Heart right ventricle (tissue), 16 donors: ENCODE results near the gene SRR. TPM values are rescaled to one million over a fixed set of nuclear protein-coding genes. Genes with fewer than 3 reads are reported as not detected.
"Not testable (repeated sequence)": the region's sequence is repeated elsewhere in the genome, so short reads cannot be mapped to it uniquely, and the experiment has no call there.

Experiments used
- ATAC-seq, 8 donors: fragments of 200-7000 bp; cut with Tn5 transposase; one replicate each; pipeline ENCODE4 v1.9.1; 2020; ENCODE audit warnings: mild to moderate bottlenecking in 8 of 8, moderate library complexity in 8 of 8, moderate number of reproducible peaks in 1 of 8
- DNase-seq, 2 donors: peaks; one replicate each; pipeline ENCODE4 v3.0.0-alpha.2; 2020
- H3K27ac ChIP-seq, 10 donors: fragments of 200-600 bp; sonication (generic) in 2 of 10; one replicate each; pipeline versions ENCODE4 v1.5.0 to v1.8.0; 2020 to 2022; ENCODE audit warnings: mild to moderate bottlenecking in 3 of 10
- H3K27me3 ChIP-seq, 7 donors: fragments of 200-600 bp; one replicate each; pipeline ENCODE4 v1.8.0; 2021 to 2022; ENCODE audit warnings: mild to moderate bottlenecking in 2 of 7
- H3K36me3 ChIP-seq, 9 donors: fragments of 200-600 bp; sonication (generic) in 1 of 9; one replicate each; pipeline versions ENCODE4 v1.5.0 to v1.8.0; 2020 to 2022; ENCODE audit warnings: mild to moderate bottlenecking in 2 of 9
- H3K4me1 ChIP-seq, 9 donors: fragments of 200-600 bp; sonication (generic) in 1 of 9; one replicate each; pipeline versions ENCODE4 v1.5.0 to v1.8.0; 2020 to 2022; ENCODE audit warnings: mild to moderate bottlenecking in 4 of 9
- H3K4me3 ChIP-seq, 10 donors: fragments of 200-600 bp; sonication (generic) in 2 of 10; one replicate each; pipeline versions ENCODE4 v1.5.0 to v1.8.0; 2020 to 2022; ENCODE audit warnings: mild to moderate bottlenecking in 7 of 10, moderate library complexity in 2 of 10
- H3K9me3 ChIP-seq, 11 donors: fragments of 200-600 bp in 10 of 11; sonication (generic) in 2 of 11; one replicate each; pipeline versions ENCODE4 v1.5.0 to v1.8.0; 2013 to 2022; ENCODE audit warnings: mild to moderate bottlenecking in 2 of 11, control low read depth in 1 of 11, moderate library complexity in 1 of 11
- CTCF ChIP-seq, 9 donors: fragments of 200-600 bp; sonication (generic) in 2 of 9; IDR thresholded peaks; one replicate each; pipeline versions ENCODE4 v1.5.0 to v1.8.0; 2021 to 2022; ENCODE audit warnings: antibody characterized with exemption in 9 of 9, mild to moderate bottlenecking in 5 of 9, moderate library complexity in 1 of 9
- WGBS, 2 donors: extraction: QIAGEN DNeasy Blood & Tissue Kit; methylation state at CpG; one replicate each; pipeline ENCODE4 v1.1.7; 2013; ENCODE audit warnings: inconsistent platforms in 1 of 2; 5-methylcytosine and 5-hydroxymethylcytosine counted together
- intact Hi-C, 10 donors: fragments of 100-400 bp; cut with DNase I; formaldehyde crosslinking; loops; one replicate each; pipeline versions ENCODE4 v1.11.1 to v1.14.2; 2022
- polyA plus RNA-seq, 2 donors: library from polyadenylated mRNA; stranded (reverse); fragments of 200-250 nt; gene quantifications; one replicate each; pipeline ENCODE4 v1.2.3, GENCODE V29; 2013
- total RNA-seq, 10 donors: library from RNA; stranded (reverse); fragmentation: NEBNext Ultra II Directional in 3 of 10; extraction: Animal tissue kit (Norgen Biotek cat#: 25700) in 3 of 10; gene quantifications; one replicate each; pipeline versions ENCODE4 v1.2.1 to v1.2.4, GENCODE V29; 2021 to 2023
- donor health status: Arrhythmogenic right ventricular cardiomyopathy.
- donor health status: ischemic (EF 13 %, LVEDD 7.1; RV severe dilation, severe dysfunction).
- donor health status: healthy with polysubstance abuse.
- donor health status: DM: no; HTN: yes; CAD: no.
- donor health status: DM: no; HTN: no; CAD: no.
- donor health status: ischemic (EF 25% LVEDD 6.9; RV normal size, moderate dysfunction).
- donor health status: ischemic (EF 25% LVEDD 5.7; RV mildly dilated, moderate dysfunction).
- donor health status: healthy.
- donor health status: DM: yes; HTN: yes; CAD: no.
- donor health status: Ischemic cardiomyopathy.
- donor health status: ischemic (EF 35%, LVEDD 5.7; RV mildly dilated, moderate dysfunction).
- donor health status: nonischemic (EF 11% LVEDD 7.7; RV severe dilation, severe dysfunction).
- donor health status: DM: yes; HTN: yes; CAD: no.
- donor health status: PGD.
- donor health status: ischemic (EF 29% LVEDD 5.4; RV normal size, mild dysfunction).
- donor health status: nonischemic (EF 23%, LVEDD 6.1; RV moderate dilation, normal function).

The SRR gene
- total and polyA plus RNA-seq, 12 donors: 2.9 to 16.0 (median 9.4) TPM

GRCh38 chr17:2263183-2264066 lies 40.3 kb upstream of the SRR start:
- peak overlapping the region in 1 of 10 donors; percentile 84 for H3K27ac ChIP-seq
- peak in 1 of 8 donors; percentile 14 for ATAC-seq

GRCh38 chr17:2264067-2264860 lies 39.5 kb upstream of the SRR start:
- H3K36me3 ChIP-seq: peaks cover 0 to 48% (median 5%) of the 10 kb centered on the region in 9 donors
- no peak for DNase-seq
- peaks cover 0 to 68% (median 14%) of the 10 kb centered on the region in 9 donors for H3K4me1 ChIP-seq
- no peaks in the 10 kb centered on the region for H3K27me3 ChIP-seq
- H3K9me3 ChIP-seq: no peaks in the 10 kb centered on the region
- 71 to 77% methylated on average over 10 of the region's 10 CpGs for WGBS, 2 donors
- H3K27ac ChIP-seq: peak overlapping the region in 1 of 10 donors; percentile 84
- TF ChIP-seq CTCF (IDR thresholded peaks at IDR 0.05): no peak
- intact Hi-C loops: no loop called here
- H3K4me3 ChIP-seq: no peak overlapping the region
- ATAC-seq: peak in 4 of 8 donors; percentile 17 to 30 (median 20)

More at GRCh38 chr17:2263183-2264066, 40.3 kb upstream of the SRR start:
- Histone ChIP-seq H3K4me3 (no peak overlapping the region), H3K36me3 (peaks cover 0 to 43% (median 5%) of the 10 kb centered on the region in 9 donors), H3K27me3 (no peaks in the 10 kb centered on the region), H3K9me3 (no peaks in the 10 kb centered on the region), H3K4me1 (peaks cover 0 to 71% (median 14%) of the 10 kb centered on the region in 9 donors)
- DNase-seq: no peak
- intact Hi-C loops: no loop called here
- no peak for TF ChIP-seq CTCF (IDR thresholded peaks at IDR 0.05)
- WGBS, 2 donors: 70 to 77% methylated on average over 8 of the region's 8 CpGs

GRCh38 chr17:2265166-2265565 lies 38.6 kb upstream of the SRR start:
- intact Hi-C loops, H3K9me3 ChIP-seq, H3K27me3 ChIP-seq, DNase-seq, ATAC-seq: not testable (repeated sequence)
- peaks cover 0 to 55% (median 5%) of the 10 kb centered on the region in 9 donors for H3K36me3 ChIP-seq
- 96 to 97% methylated on average over 10 of the region's 10 CpGs for WGBS, 2 donors
- peak overlapping the region in 1 of 10 donors; percentile 1 for H3K4me3 ChIP-seq
- H3K27ac ChIP-seq: peak overlapping the region in 1 of 10 donors; percentile 84
- peaks cover 0 to 63% (median 14%) of the 10 kb centered on the region in 9 donors for H3K4me1 ChIP-seq

DNA sequence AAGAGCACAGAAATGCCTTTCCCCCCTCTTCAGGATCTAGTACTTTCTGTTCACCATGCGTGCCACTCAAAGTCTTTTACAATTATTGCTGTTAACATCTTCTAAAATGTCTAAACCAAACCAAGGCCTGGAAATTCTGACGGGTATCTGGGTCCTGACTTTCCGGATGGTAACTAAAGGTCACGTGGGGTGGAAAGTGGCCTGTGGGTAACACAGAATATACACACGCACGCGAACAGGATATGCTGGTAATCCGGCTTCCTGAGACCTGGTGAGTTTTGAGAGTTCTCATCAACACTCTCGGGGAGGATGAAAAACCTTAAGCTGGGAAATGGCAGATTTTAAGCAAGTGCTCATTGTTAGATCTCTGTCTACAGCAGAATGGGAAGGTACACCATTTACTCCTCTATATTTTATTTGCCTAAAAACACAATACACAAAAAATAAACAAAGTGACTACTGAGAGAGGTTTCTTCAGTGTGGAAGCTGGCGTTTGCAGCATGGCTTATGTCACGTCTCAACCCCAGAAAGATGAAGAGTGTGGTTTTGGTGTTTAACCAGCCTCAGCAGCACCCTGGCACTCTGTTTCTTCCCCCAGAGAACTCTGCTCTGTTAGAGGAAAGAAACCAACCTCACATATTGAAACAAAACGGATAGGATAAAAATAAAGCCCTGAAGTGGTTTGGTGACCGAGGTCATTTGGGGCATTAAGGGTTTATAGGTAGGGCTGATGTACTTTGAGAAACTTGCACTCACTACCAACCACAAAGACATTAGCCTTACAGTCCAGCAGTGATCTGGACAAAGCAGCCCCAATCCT lies 37.5 kb upstream of the SRR start:
- Histone ChIP-seq H3K27me3 (no peaks in the 10 kb centered on the region), H3K9me3 (no peaks in the 10 kb centered on the region), H3K36me3 (peaks cover 0 to 64% (median 5%) of the 10 kb centered on the region in 9 donors), H3K4me3 (peak overlapping the region in 1 of 10 donors; percentile 4), H3K4me1 (peaks cover 0 to 57% (median 14%) of the 10 kb centered on the region in 9 donors), H3K27ac (peak overlapping the region in 1 of 10 donors; percentile 84)
- TF ChIP-seq CTCF (IDR thresholded peaks at IDR 0.05): no peak
- DNase-seq (peak in 1 of 2 donors; percentile 34), ATAC-seq (peak in 5 of 8 donors; percentile 30 to 72 (median 48))
- intact Hi-C loops: no loop called here
- WGBS, 2 donors: 81 to 86% methylated on average over 13 of the region's 13 CpGs
